WTC11 (cell line): ENCODE measurements around the gene HRH1. TPM values are rescaled to one million over a fixed set of nuclear protein-coding genes. Genes with fewer than 3 reads are reported as not detected.
"Not testable (repeated sequence)": the region's sequence is repeated elsewhere in the genome, so short reads cannot be mapped to it uniquely, and the experiment has no call there.

Experiments
- ATAC-seq: fragments of 200-7000 bp; cut with Tn5 transposase; 2 replicates; pipeline ENCODE4 v1.10.0; 2021; ENCODE audit warnings: mild to moderate bottlenecking, moderate library complexity
- CTCF ChIA-PET: fragments of 300-600 bp; sonication (Branson Sonifier 250); formaldehyde crosslinking; loops from one replicate; lab custom pipeline; 2021; ENCODE audit warnings: antibody characterized with exemption; lab: Charles Lee
- POLR2A ChIA-PET: fragments of 350-600 bp; sonication (Branson Sonifier 250); formaldehyde crosslinking; loops from one replicate; lab custom pipeline; 2021; ENCODE audit warnings: antibody characterized with exemption; lab: Charles Lee
- DNase-seq: peaks from one replicate; pipeline ENCODE4 v3.0.0; 2021; ENCODE audit warnings: low spot score
- H3K27ac Mint-ChIP-seq: 2 replicates; pipeline ENCODE4 v1.8.0; 2021; ENCODE audit warnings: mixed read lengths
- H3K27me3 Mint-ChIP-seq: 2 replicates; pipeline ENCODE4 v1.8.0; 2021; ENCODE audit warnings: low read depth, mild to moderate bottlenecking, moderate library complexity, mixed read lengths
- H3K36me3 Mint-ChIP-seq: 2 replicates; pipeline ENCODE4 v1.8.0; 2021; ENCODE audit warnings: mixed read lengths
- H3K4me1 Mint-ChIP-seq: 2 replicates; pipeline ENCODE4 v1.8.0; 2022; ENCODE audit warnings: mixed read lengths
- H3K4me3 Mint-ChIP-seq: 2 replicates; pipeline ENCODE4 v1.8.0; 2021; ENCODE audit warnings: mild to moderate bottlenecking, moderate library complexity, mixed read lengths
- H3K9me3 Mint-ChIP-seq: 2 replicates; pipeline ENCODE4 v1.8.0; 2021; ENCODE audit warnings: mixed read lengths
- MYBL2 ChIP-seq: sonication (generic); formaldehyde crosslinking; IDR thresholded peaks from 2 replicates; pipeline ENCODE4 v1.8.1; 2023; ENCODE audit warnings: mild to moderate bottlenecking, moderate library complexity, missing genetic modification reagents
- NR2C2 ChIP-seq: sonication (generic); formaldehyde crosslinking; IDR thresholded peaks from 2 replicates; pipeline ENCODE4 v1.8.0; 2022; ENCODE audit warnings: mild to moderate bottlenecking, missing genetic modification reagents
- SMAD3 ChIP-seq: sonication (generic); formaldehyde crosslinking; IDR thresholded peaks from 2 replicates; pipeline ENCODE4 v1.8.0; 2022; ENCODE audit warnings: missing genetic modification reagents, mild to moderate bottlenecking, borderline replicate concordance
- TCF7 ChIP-seq: sonication (generic); formaldehyde crosslinking; IDR thresholded peaks from 2 replicates; pipeline ENCODE4 v1.8.0; 2022; ENCODE audit warnings: mild to moderate bottlenecking, low read depth, missing genetic modification reagents, moderate library complexity
- ZNF219 ChIP-seq: sonication (generic); formaldehyde crosslinking; IDR thresholded peaks from 2 replicates; pipeline ENCODE4 v1.8.0; 2023; ENCODE audit warnings: missing genetic modification reagents, mild to moderate bottlenecking, borderline replicate concordance
- total RNA-seq: library from RNA; stranded (reverse); gene quantifications from 3 replicates; pipeline ENCODE4 v1.2.3, GENCODE V29; 2021
- TF ChIP-seq, protein P1 (sequence below): fragments of 250-450 bp; sonication (Bioruptor Pico); IDR thresholded peaks from 2 replicates; pipeline ENCODE4 v1.9.0; 2021; ENCODE audit warnings: mild to moderate bottlenecking
- TF ChIP-seq, protein P2 (sequence below): sonication (generic); formaldehyde crosslinking; IDR thresholded peaks from 2 replicates; pipeline ENCODE4 v1.8.0; 2022; ENCODE audit warnings: mild to moderate bottlenecking, missing genetic modification reagents
- TF ChIP-seq, protein P3 (sequence below): sonication (generic); formaldehyde crosslinking; conservative IDR thresholded peaks from 2 replicates; pipeline ENCODE4 v1.8.1; 2023; ENCODE audit warnings: mild to moderate bottlenecking, low read depth, missing genetic modification reagents, moderate library complexity
- TF ChIP-seq, protein P4 (sequence below): fragments of 250-450 bp; sonication (Bioruptor Pico); IDR thresholded peaks from 2 replicates; pipeline ENCODE4 v1.9.0; 2021; ENCODE audit warnings: moderate library complexity, mild to moderate bottlenecking, inconsistent platforms, borderline replicate concordance
- TF ChIP-seq, protein P5 (sequence below): sonication (generic); formaldehyde crosslinking; conservative IDR thresholded peaks from 2 replicates; pipeline ENCODE4 v1.8.1; 2022; ENCODE audit warnings: mild to moderate bottlenecking, missing genetic modification reagents
- TF ChIP-seq, protein P6 (sequence below): sonication (generic); formaldehyde crosslinking; IDR thresholded peaks from 2 replicates; pipeline ENCODE4 v1.8.1; 2023; ENCODE audit warnings: mild to moderate bottlenecking, missing genetic modification reagents, moderate library complexity

HRH1 gene
- total RNA-seq, 1 experiment from 2014 or later: not detected

DNA sequence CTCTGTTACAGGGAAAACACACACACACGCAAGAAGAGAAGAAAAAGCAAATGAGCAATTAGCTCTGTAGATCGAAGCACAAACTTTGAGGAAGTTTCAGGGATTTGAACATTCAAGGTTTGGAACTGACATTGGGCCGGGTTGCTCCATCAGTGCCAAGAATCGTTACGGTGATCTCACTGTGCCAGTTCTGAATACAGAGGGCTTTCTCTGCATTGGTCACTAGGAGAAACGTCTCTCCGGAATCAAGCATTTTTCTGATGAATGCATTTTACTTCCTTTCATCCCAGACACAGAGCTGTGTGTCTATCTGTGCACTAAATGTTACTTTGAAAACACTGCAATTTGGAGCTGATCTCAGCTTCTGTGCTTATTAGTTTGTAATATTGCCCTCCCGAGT is 11.2 kb downstream of the HRH1 start:
- POLR2A ChIA-PET: no interaction called here
- DNase-seq: no peak
- CTCF ChIA-PET: no interaction called here

DNA sequence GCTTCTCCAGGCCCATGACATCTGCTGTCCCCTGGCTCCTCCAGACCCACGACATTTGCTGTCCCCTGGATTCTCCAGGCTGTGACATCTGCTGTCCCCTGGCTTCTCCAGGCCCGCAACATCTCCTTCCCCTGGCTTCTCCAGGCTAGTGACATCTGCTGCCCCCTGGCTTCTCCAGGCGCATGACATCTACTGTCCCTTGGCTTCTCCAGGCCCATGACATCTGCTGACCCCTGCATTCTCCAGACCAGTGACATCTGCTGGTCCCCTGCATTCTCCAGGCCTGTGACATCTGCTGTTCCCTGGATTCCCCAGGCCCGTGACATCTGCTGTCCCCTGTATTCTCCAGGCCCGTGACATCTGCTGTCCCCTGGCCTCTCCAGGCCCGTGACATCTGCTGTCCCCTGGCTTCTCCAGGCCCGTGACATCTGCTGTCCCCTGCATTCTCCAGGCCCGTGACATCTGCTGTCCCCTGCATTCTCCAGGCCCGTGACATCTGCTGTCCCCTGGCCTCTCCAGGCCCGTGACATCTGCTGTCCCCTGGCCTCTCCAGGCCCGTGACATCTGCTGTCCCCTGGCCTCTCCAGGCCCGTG is 12.6 kb downstream of the HRH1 start:
- H3K4me1 Mint-ChIP-seq, H3K9me3 Mint-ChIP-seq, H3K36me3 Mint-ChIP-seq, H3K4me3 Mint-ChIP-seq, ATAC-seq, POLR2A ChIA-PET, CTCF ChIA-PET, H3K27ac Mint-ChIP-seq, H3K27me3 Mint-ChIP-seq, DNase-seq: not testable (repeated sequence)

More for the DNA sequence above, 11.2 kb downstream of the HRH1 start:
- H3K9me3 Mint-ChIP-seq: no peaks in the 10 kb centered on the region
- no peak overlapping the region for H3K27ac Mint-ChIP-seq
- H3K36me3 Mint-ChIP-seq: no peaks in the 10 kb centered on the region
- H3K4me3 Mint-ChIP-seq: no peak overlapping the region
- TF ChIP-seq, protein P1, sequence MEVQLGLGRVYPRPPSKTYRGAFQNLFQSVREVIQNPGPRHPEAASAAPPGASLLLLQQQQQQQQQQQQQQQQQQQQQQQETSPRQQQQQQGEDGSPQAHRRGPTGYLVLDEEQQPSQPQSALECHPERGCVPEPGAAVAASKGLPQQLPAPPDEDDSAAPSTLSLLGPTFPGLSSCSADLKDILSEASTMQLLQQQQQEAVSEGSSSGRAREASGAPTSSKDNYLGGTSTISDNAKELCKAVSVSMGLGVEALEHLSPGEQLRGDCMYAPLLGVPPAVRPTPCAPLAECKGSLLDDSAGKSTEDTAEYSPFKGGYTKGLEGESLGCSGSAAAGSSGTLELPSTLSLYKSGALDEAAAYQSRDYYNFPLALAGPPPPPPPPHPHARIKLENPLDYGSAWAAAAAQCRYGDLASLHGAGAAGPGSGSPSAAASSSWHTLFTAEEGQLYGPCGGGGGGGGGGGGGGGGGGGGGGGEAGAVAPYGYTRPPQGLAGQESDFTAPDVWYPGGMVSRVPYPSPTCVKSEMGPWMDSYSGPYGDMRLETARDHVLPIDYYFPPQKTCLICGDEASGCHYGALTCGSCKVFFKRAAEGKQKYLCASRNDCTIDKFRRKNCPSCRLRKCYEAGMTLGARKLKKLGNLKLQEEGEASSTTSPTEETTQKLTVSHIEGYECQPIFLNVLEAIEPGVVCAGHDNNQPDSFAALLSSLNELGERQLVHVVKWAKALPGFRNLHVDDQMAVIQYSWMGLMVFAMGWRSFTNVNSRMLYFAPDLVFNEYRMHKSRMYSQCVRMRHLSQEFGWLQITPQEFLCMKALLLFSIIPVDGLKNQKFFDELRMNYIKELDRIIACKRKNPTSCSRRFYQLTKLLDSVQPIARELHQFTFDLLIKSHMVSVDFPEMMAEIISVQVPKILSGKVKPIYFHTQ (CRISPR knock-in tag): no peak
- TF ChIP-seq, protein P2, sequence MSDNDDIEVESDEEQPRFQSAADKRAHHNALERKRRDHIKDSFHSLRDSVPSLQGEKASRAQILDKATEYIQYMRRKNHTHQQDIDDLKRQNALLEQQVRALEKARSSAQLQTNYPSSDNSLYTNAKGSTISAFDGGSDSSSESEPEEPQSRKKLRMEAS (CRISPR knock-in tag): no peak
- TF ChIP-seq, protein P3, sequence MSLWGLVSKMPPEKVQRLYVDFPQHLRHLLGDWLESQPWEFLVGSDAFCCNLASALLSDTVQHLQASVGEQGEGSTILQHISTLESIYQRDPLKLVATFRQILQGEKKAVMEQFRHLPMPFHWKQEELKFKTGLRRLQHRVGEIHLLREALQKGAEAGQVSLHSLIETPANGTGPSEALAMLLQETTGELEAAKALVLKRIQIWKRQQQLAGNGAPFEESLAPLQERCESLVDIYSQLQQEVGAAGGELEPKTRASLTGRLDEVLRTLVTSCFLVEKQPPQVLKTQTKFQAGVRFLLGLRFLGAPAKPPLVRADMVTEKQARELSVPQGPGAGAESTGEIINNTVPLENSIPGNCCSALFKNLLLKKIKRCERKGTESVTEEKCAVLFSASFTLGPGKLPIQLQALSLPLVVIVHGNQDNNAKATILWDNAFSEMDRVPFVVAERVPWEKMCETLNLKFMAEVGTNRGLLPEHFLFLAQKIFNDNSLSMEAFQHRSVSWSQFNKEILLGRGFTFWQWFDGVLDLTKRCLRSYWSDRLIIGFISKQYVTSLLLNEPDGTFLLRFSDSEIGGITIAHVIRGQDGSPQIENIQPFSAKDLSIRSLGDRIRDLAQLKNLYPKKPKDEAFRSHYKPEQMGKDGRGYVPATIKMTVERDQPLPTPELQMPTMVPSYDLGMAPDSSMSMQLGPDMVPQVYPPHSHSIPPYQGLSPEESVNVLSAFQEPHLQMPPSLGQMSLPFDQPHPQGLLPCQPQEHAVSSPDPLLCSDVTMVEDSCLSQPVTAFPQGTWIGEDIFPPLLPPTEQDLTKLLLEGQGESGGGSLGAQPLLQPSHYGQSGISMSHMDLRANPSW (CRISPR knock-in tag): no peak
- TF ChIP-seq ZNF219 (CRISPR knock-in tag) (no peak), MYBL2 (CRISPR knock-in tag) (no peak), TCF7 (CRISPR knock-in tag) (no peak)
- TF ChIP-seq, protein P4, sequence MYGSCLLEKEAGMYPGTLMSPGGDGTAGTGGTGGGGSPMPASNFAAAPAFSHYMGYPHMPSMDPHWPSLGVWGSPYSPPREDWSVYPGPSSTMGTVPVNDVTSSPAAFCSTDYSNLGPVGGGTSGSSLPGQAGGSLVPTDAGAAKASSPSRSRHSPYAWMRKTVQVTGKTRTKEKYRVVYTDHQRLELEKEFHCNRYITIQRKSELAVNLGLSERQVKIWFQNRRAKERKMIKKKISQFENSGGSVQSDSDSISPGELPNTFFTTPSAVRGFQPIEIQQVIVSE (CRISPR knock-in tag): no peak
- TF ChIP-seq, protein P5, sequence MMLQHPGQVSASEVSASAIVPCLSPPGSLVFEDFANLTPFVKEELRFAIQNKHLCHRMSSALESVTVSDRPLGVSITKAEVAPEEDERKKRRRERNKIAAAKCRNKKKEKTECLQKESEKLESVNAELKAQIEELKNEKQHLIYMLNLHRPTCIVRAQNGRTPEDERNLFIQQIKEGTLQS (CRISPR knock-in tag): no peak
- TF ChIP-seq, protein P6, sequence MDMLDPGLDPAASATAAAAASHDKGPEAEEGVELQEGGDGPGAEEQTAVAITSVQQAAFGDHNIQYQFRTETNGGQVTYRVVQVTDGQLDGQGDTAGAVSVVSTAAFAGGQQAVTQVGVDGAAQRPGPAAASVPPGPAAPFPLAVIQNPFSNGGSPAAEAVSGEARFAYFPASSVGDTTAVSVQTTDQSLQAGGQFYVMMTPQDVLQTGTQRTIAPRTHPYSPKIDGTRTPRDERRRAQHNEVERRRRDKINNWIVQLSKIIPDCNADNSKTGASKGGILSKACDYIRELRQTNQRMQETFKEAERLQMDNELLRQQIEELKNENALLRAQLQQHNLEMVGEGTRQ (CRISPR knock-in tag): no peak
- no peaks in the 10 kb centered on the region for H3K27me3 Mint-ChIP-seq
- no peaks in the 10 kb centered on the region for H3K4me1 Mint-ChIP-seq
- ATAC-seq: no peak

DNA sequence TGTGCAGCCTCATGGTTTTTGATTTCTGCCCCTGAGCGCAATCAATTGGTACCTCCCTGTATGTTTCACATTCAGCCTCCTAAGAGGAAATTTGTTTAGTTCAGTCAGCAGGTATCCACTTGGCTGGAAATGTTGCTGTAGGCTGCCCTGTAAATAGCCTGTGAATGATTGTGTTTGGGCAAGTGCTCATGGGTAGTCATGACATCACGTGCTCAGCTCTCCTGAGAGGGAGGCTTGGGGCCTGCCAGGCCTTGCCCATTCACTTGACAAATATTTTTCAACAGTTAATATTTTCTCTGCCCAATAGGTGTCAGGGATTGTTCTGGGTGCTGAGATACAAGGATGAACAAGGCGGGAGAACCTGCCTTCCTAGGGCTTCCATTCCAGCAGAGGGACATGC is 13.3 kb downstream of the HRH1 start:
- Mint-ChIP-seq H3K9me3 (no peaks in the 10 kb centered on the region), H3K4me1 (no peaks in the 10 kb centered on the region), H3K27me3 (no peaks in the 10 kb centered on the region), H3K4me3 (no peak overlapping the region), H3K36me3 (no peaks in the 10 kb centered on the region), H3K27ac (no peak overlapping the region)
- POLR2A ChIA-PET: no interaction called here
- ATAC-seq: no peak
- DNase-seq: no peak
- TF ChIP-seq NR2C2 (no peak), SMAD3 (CRISPR knock-in tag) (no peak)
- CTCF ChIA-PET: no interaction called here
